Stimulated activated CD8-positive, alpha-beta memory T cell treated with anti-CD3 and anti-CD28 coated beads, Interleukin-4, amount 100 ng/mL, for 1 hour (primary cell): ENCODE data around the gene TBCEL.
"Not testable (repeated sequence)": the region's sequence is repeated elsewhere in the genome, so short reads cannot be mapped to it uniquely, and the experiment has no call there.

Source experiments
- DNase-seq, 2 donors: peaks; one replicate each; pipeline ENCODE4 v3.0.0-alpha.2; 2020; ENCODE audit warnings: low read depth in 2 of 2, low spot score in 1 of 2

TBCEL gene, protein sequence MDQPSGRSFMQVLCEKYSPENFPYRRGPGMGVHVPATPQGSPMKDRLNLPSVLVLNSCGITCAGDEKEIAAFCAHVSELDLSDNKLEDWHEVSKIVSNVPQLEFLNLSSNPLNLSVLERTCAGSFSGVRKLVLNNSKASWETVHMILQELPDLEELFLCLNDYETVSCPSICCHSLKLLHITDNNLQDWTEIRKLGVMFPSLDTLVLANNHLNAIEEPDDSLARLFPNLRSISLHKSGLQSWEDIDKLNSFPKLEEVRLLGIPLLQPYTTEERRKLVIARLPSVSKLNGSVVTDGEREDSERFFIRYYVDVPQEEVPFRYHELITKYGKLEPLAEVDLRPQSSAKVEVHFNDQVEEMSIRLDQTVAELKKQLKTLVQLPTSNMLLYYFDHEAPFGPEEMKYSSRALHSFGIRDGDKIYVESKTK

DNA sequence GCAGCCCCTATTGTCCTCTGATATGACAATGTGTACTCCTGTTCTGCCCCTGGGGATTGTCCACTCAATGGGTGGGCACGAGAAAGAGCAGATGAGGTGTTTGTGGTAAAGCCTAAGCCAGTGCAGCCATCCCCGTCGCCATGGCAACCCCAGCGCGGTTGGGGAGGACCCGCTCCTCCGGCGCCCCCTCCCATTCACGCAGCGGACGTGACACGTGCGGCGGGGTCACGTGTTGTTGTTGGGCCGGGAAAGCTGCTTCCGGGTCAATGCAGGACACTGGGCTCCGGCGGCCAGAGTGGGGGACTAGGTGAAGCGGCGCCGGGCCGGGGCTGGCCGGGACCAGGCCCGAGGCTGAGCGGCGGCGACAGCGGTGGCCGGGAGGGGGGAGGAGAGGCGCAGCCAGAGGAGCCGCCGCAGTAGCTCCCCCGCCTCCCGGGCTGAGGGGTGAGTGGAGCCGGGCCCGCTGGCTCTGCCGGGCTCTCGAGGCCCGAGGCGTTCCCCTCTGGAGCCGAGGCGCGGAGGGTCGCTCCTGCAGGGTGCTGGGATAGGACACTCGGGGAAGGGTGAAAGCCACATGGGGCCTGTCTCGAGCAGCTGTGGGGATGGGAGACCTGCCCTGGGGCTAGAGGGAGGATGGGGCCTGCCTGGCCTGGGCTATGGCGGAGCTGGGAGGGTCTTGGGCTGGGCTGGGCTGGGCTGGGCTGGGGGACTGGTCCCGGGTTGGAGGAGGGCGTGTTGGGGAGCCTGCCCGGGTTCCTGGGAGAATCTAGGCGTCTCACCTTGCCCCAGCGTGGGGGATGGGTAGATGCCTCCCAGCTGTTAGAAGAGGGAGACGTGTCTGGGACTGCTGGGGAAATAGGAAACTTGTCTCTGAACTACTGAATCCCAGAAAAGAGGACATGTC lies at the start of gene TBCEL:
TBCEL (plus strand) TSS at position 255 of the 904 bp plus-strand sequence. CDS start 21,589 bp downstream, outside the sequence.
- peak; percentile 46 to 55 for DNase-seq

DNA sequence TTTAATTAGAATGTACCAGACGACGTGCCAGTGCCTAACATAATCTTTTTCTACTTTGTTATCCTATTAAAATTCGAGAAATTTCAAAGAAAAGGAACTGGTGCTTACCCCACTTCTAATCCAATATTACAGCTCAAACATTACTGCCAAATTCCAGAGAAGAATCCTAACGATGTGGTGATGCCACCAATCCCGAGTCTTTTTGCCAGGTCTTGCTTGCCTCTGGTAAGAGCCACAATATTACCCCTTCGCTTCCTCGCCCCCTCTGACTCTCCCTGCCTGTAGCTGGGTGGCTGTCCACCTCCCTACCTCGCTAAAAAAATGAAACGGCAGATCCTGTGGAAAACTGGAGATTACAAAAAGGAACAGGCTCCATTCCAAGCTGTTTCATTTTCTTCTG lies 49.4 kb upstream of the TBCEL start:
- no peak for DNase-seq

DNA sequence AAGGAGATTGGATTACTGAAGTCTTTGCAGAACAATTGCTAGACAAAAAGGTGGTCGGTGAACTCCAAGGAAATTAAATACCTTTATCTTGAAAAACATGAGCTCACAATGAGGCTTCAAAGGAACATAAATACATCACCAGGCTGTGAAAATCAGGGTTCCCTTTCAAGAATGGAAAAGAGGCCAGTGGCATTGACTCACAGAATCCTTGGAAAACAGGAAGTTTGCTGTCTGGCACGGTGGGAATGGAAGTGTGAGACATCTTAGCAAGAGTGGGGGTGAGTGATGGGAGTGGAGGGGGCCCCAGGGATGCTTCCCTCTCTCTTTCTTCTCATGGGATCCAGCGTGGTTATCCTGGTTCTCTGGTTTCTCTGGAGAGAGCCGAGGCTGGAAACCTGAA lies 48.9 kb upstream of the TBCEL start:
- no peak for DNase-seq

DNA sequence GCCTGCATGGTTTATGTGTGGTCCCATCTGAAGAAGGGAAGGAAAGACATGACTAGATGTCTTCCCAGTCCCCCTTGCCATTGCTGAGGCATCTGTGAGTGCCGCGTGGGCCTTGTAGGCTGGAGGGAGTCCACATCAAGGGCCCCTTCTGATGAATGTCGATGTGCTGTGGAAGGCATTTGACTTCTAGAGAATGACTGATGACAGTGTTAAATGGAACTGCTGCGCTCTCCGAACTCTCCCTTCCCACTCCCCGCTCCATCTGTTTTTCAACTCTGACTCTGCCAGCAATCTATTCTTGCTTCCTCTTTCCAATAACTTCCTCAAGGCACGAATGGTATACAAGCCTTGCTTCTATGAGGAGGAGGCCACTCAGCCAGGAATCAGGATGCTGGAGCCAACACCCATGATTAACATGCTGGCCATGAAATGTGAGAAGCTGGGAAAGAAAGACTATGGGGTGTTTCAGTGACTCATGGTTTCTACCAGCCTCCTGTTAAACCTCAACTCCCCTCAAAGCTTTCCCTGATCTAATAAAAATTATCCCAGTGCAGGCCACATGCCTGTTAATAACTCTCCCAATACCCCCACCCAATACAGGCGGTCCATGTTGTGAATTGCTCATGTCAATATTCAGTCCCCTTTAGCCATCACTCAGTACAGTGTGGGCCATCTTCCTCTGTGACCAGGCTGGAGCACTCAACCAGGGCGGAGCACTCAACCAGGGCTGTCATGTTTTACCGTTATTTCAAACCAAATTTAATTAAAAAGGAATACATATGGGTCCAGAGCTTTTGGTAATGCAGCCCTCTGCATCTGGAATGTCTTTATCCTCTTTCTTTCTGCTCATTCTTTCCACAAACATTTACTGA lies 46.4 kb upstream of the TBCEL start:
- DNase-seq: no peak

DNA sequence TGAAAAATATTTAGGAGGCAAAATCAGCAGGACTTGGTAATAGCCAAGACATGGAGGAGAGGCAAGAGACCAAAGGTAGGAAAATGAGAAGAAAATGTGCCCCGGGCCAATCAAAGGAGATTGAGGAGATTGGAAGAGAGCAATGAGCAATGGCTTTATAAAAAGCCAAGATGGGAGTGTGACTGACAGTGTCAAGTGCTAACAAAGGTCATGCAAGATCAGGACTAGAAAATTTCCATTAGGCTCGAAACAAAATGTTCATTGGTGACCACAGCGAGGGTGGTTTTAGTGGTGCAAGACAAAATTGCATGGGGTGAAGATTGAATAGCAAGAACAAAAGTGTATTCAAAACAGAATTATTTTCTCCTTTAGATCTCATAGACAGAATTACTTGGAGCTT lies 45.2 kb upstream of the TBCEL start:
- no peak for DNase-seq

DNA sequence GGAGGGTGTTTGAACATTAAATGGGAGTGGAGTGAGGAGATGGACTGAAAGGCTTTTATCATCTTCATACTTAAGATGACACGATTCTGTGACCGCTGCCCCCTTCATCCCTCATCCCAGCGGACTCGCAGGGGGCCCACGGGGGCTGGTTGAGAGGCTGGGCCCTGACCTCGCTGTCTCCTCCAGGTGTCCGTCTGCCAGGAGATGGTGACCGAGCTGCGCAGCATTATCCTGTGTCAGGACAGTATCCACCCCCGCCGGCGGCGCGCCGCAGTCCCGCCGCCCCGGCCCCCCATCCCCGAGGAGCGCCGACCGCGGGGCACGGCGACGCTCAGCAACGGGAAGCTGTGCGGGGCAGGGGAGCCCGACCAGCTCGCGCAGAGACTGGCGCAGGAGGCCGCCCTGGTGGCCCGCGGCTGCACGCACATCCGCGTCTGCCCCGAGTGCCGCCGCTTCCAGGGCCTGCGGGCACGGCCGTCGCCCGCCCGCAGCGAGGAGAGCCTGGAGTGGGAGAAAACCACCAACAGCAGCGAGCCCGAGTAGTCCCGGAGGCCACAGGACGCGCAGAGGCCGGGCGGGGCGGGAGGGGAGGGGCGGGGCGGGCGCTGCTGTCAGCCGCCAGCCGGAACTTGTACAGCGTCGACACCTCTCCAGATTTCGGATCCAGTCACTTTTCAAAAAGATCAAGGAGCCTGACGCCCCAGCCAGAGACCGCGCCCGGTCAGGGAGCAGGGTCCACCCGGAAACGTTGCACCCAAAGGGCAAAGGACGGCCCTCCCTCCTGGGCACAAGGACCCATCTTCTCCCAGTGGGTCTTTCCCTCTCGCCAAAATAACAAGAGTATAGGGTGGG lies 38.0 kb upstream of the TBCEL start:
- DNase-seq: no peak

DNA sequence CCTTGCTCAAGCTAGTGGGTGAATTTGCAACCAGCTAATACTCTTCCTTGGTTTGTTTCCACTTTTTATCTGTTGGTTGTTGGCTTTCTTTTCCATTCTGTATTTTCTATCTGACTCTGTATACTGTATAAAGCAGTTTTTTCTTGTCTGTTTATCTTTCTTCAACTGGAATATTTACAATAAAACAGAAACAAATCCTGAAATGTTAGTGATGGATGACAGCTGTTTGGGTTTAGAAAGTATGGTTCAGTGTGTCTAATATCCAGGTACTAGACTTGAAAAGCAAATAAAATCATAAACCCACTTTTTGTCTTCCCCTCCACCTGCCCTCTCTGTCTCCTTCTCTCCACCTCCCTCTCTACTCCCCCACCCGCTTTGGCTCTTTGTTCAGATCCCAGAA lies 35.3 kb upstream of the TBCEL start:
- DNase-seq: no peak

DNA sequence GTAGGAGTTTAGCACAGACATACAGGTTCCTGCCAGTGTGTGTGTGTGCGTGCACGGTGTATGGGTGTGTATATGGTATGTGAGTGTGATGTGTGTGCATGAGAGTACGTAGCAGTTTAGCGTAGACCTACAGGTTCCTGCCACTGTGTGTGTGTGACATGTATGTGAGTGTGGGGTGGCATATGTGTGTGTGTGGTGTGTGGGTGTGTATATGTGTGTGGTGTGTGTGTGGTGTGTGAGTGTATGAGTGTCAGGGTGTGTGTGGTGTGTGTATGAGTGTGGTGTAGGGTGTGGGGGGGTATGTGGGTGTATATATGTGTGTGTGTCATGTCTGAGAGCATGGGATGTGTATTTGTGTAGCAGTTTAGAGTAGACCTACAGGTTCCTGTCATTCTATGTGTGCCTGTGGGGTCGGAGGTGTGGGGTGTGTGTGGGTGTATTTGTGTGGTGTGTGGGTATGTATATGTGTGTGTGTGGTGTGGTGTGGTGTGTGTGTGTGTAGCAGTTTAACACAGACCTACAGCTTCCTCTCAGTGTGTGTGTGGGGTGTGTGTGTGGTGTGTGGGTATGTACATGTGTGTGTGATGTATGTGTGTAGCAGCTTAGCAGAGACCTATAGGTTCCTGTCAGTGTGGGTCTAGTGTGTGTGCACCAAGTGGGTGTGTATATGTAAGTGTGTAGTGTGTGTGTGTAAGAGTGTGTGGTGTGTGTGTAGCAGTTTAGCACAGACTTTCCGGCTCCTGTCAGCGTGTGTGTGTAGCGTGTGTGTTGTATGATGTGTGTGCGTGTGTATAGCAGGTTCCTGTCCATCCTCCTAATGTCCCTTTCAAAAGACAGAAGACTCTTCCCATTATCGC lies 31.8 kb upstream of the TBCEL start:
- DNase-seq: no peak

DNA sequence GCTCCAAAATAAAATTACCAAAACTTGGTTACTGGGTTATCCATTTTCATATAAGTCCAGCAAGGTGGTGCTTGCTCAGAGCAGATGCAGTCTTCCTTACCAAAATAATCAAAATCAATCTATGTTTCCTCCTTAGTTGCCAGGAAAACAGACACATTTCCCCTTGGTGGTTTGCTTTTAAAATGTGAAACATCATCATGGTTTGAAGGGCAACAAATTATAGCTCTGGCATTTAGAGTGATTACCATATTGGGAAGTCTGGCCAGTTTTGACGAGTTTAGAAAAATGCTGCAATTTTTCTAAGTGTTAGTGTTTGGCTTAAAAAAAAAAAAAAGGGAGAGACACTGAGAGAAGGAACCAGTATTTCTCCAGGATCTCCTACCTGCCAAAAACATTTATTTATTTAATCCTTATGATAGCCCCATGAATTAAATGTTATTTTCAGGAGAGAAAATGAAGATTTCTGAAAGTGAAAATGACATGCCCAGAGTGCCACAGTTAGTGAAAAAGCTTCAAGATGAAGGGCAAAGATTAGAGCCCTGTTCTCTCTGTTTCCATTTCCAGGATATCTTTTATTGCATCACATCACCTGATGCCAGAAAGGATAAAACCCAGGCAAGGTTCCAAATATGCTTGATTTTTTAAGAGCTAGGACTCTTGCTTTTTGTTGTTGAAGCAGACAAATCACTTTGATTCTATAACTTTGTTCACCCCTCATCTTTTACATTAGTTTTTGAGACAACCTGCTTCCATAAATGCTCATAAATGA lies 29.6 kb upstream of the TBCEL start:
- no peak for DNase-seq

DNA sequence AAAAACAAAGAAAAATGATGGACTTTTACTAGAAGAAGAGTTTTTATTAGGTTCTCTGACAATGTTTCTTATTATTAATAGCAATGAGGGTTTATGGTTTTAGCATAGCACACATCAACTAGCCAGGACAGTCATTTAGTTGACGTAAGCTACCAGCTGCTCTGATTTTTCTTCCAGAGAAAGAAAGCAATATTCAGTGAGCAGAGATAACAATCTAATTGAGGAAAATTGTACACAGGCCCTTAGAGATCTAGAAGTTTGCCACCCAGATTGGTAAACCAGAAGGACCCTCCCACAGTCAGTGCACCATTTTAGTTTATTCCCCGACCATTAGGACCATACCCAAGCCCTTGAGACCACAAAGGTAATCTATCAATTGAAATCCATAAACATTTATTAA lies 28.7 kb upstream of the TBCEL start:
- DNase-seq: no peak

DNA sequence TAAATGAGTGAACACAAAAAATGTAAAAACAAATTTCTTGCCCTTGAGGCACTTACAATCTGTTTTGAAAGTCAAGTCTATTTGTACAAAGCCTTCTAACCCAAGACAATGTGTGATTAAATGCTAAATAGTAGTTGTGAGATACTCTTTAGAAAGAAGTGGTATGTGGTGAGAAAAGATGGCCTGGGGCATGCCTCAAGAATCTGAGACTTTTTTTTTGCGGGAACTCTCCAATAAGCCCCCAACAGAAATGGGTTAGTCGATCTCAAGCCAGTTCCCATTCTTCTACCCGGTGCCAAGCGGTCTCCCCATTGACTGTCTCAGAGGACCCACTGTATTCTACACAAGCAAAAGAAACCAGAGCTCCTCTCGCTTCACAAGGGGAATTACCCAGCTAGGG lies 26.9 kb upstream of the TBCEL start:
- no peak for DNase-seq

DNA sequence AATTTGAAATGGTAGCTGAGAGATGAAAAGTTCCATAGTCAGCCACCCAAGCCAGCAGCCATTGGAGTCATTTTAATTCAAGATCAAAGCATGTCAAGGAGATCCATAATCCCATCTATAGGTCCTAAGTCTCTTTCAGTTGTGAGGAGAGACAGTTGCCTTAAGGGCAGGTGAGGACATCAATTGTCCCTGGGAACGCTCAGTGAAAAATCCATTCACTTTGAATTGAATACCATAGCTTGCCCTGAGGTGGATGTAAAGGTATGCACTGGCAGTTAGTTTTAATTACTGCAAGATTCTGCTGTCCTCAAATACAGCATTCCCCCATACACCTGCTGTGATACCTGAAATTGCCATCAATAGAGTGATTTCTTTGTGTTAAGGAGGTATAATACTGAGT lies 25.3 kb upstream of the TBCEL start:
- no peak for DNase-seq

DNA sequence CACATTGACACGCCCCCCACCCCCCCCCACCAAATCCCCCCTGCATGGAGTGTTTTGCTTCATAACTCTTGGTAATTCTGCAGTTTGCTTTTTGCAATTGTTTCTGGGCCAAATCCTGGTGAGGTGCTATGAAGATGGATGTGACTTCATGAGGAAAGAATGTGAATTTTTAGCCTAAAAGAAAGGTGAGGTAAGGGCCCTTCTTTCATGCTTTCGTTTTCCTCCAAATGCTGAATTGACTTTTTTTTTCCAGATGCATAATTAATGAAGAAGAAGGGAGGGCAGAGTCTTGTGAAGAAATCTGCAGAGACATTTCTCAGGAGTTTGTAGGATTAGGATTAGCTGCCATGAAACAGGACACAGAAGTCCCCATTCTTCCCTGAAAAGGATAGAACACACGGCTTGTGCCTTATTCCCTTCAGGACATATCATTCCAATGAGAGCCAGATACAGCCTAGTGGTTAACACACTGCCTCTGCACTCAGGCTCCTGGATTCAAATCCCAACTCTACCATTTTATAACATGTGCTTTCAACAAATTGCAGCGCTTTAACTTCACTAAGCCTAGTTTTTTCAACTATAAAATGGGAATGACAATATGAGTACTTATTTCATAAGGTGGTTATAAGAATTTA lies 19.6 kb upstream of the TBCEL start:
- no peak for DNase-seq

DNA sequence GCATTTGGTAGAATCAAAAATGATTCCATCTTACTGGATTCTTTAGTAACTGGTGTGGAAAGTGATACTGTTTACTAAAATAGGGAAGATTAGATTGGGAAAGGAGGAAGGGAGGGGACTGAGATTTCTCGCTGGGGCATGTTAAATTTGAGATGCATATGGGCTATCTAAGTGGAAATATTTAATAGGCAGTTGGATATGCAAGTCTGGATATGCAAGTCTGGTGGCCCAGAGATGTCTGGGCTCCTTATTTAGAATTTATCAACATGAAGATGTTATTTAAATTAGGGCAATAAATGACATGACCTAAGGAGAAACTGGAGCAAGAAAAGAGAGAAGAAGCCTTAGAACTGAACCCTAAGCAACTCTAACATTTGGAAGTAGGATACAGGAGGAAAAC lies 17.0 kb upstream of the TBCEL start:
- DNase-seq: no peak

DNA sequence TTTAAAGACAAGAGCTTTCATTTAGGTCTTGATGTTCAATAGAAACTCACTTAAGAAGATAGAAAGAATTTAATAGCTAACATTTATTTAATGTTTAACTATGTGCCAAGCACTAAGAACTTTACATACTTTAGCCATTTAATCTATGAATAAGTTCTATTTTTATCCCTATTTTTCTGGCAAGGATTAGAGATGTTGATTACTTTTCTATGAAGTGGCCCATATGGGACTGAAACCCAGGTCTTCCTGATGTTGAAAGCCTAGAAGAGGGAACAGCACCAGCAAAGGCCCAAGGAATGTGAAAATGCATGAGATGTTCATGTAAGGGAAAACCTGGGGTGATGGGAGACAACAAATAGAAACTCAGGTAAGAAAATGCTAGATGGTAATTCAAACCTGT lies 15.4 kb upstream of the TBCEL start:
- DNase-seq: no peak

DNA sequence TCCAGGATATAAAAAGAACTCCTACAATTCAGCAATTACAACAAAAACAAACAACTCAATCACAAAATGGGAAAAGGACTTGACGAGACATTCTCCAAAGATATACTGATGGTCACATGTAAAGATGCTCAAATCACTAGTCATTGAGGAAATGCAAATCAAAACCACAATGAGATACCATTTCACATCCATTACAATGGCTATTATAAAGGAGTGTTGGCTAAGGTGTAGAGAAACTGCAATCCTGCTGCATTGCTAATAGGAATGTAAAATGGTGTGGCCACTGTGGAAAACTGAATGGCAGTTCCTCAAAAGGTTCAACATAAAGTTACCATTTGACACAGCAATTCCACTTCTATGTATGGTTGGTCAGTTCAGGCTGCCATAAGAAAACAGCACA lies 11.8 kb upstream of the TBCEL start:
- DNase-seq: no peak

DNA sequence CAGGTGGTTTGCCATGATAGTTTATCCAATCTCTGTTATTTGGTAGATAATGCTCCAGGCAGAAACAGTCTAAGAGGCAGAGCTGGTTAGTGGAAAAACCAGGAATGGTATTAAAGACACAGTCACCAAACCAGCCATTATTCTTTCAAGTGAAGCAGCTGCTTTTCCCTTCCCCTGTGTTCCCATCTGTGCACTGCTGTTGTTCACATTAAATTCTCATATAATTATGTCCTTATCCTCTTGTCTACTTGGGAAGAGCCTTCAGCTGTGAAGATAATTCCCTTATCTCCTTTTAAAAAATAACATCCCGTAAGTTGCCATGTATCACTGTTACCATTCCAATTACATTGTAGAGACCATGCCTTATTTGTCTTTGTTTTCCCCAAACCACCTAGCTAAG lies 5.2 kb upstream of the TBCEL start:
- DNase-seq: no peak

DNA sequence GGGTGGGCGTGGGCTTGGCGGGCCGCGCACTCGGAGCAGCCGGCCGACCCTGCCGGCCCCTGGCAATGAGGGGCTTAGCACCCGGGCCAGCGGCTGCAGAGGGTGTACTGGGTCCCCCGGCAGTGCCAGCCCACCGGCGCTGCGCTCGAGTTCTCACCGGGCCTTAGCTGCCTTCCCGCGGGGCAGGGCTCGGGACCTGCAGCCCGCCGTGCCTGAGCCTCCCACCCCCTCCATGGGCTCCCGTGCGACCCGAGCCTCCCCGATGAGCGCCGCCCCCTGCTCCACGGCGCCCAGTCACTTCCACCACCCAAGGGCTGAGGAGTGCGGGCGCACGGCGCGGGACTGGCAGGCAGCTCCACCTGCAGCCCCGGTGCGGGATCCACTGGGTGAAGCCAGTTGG lies 2.2 kb upstream of the TBCEL start:
- DNase-seq: not testable (repeated sequence)
